ENCODE data around the gene CHRNA10.
"Not testable (repeated sequence)": the region's sequence is repeated elsewhere in the genome, so short reads cannot be mapped to it uniquely, and the experiment has no call there.

Gene CHRNA10

DNA sequence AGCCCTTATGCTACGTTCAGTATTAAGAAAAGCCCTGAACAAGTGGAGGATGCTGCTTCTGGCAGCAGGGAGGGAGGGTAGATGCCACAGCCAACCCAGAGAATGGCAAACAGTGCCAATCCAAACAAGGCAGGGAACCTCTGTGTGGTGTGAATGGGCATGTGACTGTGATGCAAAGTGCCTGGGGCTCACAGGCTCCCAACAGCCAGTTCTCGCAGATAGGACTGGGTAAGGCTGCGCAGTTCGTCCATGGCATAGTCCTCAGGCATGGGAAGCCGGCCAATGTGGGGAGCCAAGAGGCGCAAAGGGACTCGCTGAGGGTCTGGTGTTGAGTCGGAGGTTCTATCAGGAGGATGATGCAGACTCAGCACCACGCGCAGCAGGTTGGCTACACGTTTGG lies 4.8 kb upstream of the CHRNA10 start:
- H3K36me3 Mint-ChIP-seq (ENCODE audit: low read depth) = peaks cover 66% of the 10 kb centered on the region
- H3K9me3 Mint-ChIP-seq = no peaks in the 10 kb centered on the region
- ATAC-seq (no peak), DNase-seq (no peak)
- no peak overlapping the region for H3K27ac Mint-ChIP-seq
- no peaks in the 10 kb centered on the region for H3K27me3 Mint-ChIP-seq
- no peak overlapping the region for H3K4me3 Mint-ChIP-seq
- no peaks in the 10 kb centered on the region for H3K4me1 Mint-ChIP-seq

DNA sequence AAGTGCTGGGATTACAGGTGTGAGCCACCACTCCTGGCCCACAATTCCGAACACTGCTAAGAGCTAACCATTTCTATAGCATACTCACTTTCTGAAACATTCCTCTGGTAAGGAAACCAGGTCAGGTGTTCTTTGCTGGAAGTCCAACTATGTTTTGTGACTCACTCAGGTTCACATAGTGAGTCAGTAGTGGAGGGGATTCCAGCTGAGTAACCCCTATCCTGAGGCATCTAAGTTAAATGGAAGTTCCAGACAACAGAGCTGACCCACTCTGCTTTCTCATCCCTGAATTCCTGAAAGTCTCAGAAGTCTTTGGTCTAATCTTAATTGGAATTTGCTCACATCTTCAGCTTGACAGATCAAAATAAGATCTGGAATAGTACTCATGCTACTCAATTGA lies 3.0 kb upstream of the CHRNA10 start:
- Mint-ChIP-seq H3K9me3 (no peaks in the 10 kb centered on the region), H3K4me3 (no peak overlapping the region), H3K27ac (peak overlapping the region; percentile 9), H3K4me1 (no peaks in the 10 kb centered on the region), H3K36me3 (ENCODE audit: low read depth) (peaks cover 58% of the 10 kb centered on the region), H3K27me3 (no peaks in the 10 kb centered on the region)
- ATAC-seq (no peak), DNase-seq (no peak)

DNA sequence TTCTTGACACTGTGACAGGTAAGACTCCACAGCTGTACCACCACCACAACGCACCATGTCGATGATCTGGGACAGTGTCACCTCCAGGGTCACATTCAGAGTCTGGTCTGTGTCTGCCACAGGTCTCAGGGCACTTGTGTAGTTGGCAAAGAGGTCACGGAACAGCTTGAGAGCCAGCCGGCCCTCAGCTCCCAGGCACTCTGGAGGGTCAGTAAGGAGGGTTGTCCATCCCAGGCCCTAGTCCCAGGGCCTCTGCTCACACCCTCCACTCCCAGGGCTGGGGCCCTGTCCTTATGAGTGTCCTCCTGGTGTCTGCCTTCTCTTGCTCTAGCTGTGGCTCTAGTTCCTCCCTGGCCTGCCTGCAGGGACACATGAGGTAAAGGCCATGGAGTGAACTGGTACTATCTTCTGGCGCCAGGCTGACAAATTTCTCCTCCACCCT lies 1.4 kb downstream of the CHRNA10 start:
- Mint-ChIP-seq H3K36me3 (ENCODE audit: low read depth) (peaks cover 40% of the 10 kb centered on the region), H3K27me3 (no peaks in the 10 kb centered on the region), H3K9me3 (no peaks in the 10 kb centered on the region), H3K4me1 (no peaks in the 10 kb centered on the region), H3K27ac (no peak overlapping the region), H3K4me3 (no peak overlapping the region)
- no peak for DNase-seq
- no peak for ATAC-seq

DNA sequence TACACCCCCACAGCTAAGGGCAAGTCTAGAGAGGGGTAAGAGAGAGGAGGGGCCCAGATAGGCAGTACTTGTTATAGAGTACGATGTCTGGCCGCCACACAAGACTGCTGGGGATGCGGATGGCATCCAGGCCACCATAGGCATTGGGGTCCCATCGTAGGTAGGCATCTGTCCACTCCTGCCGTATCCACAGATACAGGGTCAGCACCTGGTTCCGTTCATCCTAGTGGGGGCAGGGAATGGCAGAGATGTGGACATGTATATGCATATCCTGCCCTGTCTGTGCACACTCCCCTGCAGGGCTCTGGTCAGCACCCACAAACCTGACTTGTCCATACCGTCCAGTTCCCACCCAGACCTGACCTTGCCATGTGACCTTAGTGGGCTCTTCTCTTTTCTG lies 2.1 kb downstream of the CHRNA10 start:
- peaks cover 37% of the 10 kb centered on the region for H3K36me3 Mint-ChIP-seq (ENCODE audit: low read depth)
- no peaks in the 10 kb centered on the region for H3K9me3 Mint-ChIP-seq
- no peak for DNase-seq
- no peak overlapping the region for H3K4me3 Mint-ChIP-seq
- no peaks in the 10 kb centered on the region for H3K27me3 Mint-ChIP-seq
- H3K4me1 Mint-ChIP-seq = no peaks in the 10 kb centered on the region
- no peak overlapping the region for H3K27ac Mint-ChIP-seq
- ATAC-seq = no peak

DNA sequence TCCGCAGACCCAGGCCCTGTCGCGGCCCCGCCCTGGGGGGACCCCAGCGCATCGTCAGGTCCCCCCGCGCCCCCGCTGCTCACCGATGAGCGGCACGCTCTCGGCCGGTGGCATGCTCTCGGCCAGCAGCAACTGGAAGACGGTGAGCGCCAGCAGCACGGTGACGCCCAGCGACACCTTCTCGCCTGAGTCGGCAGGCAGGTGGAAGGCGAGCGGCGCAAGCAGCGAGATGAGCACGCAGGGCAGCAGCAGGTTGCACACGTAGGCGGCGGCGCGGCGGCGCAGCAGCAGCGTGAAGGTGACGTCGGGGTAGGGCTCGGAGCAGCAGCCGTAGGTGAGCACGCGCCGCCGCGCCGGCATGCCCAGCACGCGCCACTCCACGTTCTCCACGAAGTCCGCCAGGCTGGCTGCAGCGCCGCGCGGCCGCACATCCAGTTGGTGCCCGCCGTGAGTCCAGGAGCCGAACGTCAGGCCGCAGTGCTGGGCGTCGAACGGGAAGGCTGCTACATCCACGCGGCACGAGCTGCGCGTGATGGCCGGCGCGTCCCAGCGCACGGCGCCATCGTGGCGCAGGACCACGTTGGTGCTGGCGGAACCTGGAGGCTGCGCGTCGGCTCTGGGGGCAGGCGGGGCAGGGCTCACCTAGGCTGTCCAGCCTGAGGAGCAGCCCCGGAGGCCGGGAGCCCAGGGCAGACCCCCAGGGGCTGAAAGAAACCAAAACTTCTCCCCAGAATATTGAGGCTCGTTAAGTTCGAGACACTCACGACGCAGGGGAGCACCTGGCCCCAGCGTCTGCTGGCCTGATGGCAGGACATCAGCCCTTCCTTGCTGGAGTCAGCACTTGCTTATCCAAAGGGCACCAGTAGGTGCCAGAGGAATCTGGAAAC lies 3.8 kb downstream of the CHRNA10 start:
- no peaks in the 10 kb centered on the region for H3K4me1 Mint-ChIP-seq

DNA sequence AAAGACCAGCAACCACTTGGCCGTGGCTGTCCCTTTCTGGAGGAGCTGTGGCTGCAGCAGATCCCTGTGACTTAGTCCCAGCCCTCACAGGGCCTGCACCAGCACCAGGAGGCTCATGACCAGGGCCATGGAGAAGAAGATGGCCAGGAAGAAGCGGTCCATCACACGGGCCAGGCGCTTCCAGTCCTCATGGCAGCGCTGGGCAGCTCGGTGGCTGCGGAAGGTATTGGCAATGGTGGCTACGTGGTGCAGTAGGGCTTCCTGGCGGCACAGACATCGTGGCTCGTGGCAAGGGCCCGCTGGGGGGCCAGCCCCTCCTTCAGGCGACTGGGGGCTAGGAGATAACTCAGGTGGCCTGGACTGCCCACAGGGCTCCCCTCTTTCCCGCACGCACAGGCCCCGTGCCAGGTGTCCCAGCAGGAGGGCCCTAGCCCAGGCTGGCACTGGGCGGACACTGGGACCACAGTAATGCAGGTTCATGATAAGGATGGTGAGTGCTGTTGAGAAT lies 5.1 kb downstream of the CHRNA10 start:
- DNase-seq = no peak
- Mint-ChIP-seq H3K9me3 (no peaks in the 10 kb centered on the region), H3K27me3 (no peaks in the 10 kb centered on the region), H3K36me3 (ENCODE audit: low read depth) (peaks cover 22% of the 10 kb centered on the region), H3K4me1 (no peaks in the 10 kb centered on the region), H3K27ac (no peak overlapping the region), H3K4me3 (no peak overlapping the region)
- ATAC-seq = no peak

More for the DNA sequence above, 3.8 kb downstream of the CHRNA10 start:
- H3K4me3 Mint-ChIP-seq = no peak overlapping the region
- DNase-seq = no peak
- no peaks in the 10 kb centered on the region for H3K27me3 Mint-ChIP-seq
- peaks cover 27% of the 10 kb centered on the region for H3K36me3 Mint-ChIP-seq (ENCODE audit: low read depth)
- no peak overlapping the region for H3K27ac Mint-ChIP-seq
- no peaks in the 10 kb centered on the region for H3K9me3 Mint-ChIP-seq
- no peak for ATAC-seq

DNA sequence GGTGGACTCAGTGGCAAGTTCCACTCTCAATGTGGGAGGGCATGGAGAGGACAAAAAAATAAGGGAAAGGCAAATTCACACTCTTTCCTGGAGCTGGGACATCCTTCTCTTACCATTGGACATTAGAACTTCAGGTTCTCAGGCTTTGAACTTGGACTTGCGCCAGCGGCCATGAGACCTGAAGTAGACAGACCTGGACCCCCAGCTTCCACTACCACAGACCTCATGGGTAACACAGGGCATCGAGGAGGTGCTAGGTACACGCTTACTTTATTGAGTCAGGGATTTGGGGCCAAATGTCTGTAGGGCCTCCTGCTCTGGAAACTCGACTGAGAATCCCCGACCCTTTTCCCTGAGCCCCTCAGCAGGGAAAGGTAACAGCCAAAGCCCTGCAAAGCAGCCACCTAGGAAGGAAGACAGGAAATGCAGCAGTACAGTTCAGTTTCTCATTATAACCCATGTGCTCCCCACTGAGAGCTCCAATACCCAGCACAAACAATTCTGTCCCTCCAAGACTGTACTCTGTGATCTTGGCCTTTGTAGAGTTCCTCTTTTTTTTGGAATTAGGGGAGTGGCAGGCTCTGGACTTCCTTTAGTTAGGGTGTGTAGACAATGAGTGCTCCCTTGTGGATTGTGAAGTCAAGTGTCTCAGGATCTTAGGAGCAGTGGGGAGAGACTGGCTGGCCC lies 5.7 kb downstream of the CHRNA10 start:
- H3K27me3 Mint-ChIP-seq = no peaks in the 10 kb centered on the region
- no peak overlapping the region for H3K27ac Mint-ChIP-seq
- H3K9me3 Mint-ChIP-seq = no peaks in the 10 kb centered on the region
- no peak overlapping the region for H3K4me3 Mint-ChIP-seq
- ATAC-seq (no peak), DNase-seq (no peak)
- H3K36me3 Mint-ChIP-seq (ENCODE audit: low read depth) = peaks cover 22% of the 10 kb centered on the region
- H3K4me1 Mint-ChIP-seq = no peaks in the 10 kb centered on the region

DNA sequence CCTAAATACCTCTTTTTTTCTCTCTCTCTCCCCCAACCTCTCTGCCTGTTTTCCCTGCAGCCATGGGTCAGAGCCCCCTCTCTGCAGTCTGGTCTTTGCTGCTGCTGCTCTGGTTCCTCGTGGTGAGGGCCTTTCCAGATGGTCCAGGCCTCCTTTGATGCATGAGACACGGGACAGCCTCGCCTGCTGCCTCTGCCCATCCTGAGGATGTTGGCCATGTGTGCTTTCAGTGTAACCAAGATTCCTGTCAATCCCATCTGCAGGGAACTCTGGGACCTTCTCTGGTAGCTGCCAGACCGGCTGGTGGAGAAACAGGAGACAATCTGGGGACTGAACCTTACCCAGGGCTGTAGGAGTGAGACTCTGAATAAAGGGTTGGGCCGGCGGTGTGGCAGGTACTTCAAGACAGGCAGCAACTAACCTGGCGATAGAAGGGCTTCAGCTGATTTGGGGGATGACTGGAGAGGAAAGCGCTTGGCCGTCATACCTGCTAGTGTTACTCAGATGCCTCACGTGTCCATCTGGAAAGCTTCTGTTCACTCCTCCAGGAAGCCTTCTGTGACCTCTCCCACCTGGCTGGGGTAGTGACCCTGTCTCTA lies 7.1 kb downstream of the CHRNA10 start:
- peaks cover 15% of the 10 kb centered on the region for H3K36me3 Mint-ChIP-seq (ENCODE audit: low read depth)

DNA sequence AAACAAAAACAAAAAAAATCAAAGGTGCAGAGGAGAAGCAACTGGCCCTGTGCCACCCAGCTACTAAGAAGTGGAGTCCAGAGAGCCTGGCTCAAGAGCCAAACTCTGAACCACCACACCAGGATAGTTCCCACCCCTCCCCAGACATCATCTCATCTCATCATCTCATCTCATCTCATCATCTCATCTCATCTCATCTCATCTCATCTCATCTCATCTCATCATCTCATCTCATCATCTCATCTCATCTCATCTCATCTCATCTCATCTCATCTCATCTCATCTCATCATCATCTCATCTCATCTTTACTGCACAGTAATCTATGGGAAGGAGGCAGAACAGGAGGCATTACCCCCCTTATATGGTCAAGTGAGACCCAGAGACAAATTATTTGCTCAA lies 8.3 kb downstream of the CHRNA10 start:
- peaks cover 6% of the 10 kb centered on the region for H3K36me3 Mint-ChIP-seq (ENCODE audit: low read depth)
- H3K27ac Mint-ChIP-seq = no peak overlapping the region
- ATAC-seq (no peak), DNase-seq (no peak)
- no peaks in the 10 kb centered on the region for H3K4me1 Mint-ChIP-seq
- H3K27me3 Mint-ChIP-seq = no peaks in the 10 kb centered on the region
- H3K9me3 Mint-ChIP-seq = no peaks in the 10 kb centered on the region
- H3K4me3 Mint-ChIP-seq = no peak overlapping the region

More for the DNA sequence above, 7.1 kb downstream of the CHRNA10 start:
- no peaks in the 10 kb centered on the region for H3K9me3 Mint-ChIP-seq
- no peak overlapping the region for H3K4me3 Mint-ChIP-seq
- H3K27me3 Mint-ChIP-seq = no peaks in the 10 kb centered on the region
- H3K27ac Mint-ChIP-seq = peak overlapping the region; percentile 49
- DNase-seq (no peak), ATAC-seq (no peak)
- H3K4me1 Mint-ChIP-seq = no peaks in the 10 kb centered on the region

DNA sequence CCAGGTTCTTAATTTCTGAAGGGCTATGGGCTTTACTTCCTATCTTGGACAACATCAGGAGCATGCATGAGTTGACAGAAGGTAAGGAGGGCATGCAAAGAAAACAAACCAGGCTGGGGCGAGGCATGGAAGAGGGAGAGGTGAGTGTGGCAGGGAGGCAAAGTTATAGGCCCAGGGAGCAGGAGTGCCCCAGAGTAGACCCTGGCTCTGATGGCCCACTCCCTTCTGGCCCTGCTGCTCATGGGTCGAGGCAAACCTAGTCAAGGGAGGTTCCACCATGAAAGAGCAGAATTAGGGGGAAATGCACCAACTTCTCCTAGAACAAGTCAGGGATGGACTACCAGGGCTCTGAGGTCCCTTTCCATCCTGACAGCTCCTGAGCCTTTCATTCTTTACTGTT lies 10.2 kb downstream of the CHRNA10 start:
- Mint-ChIP-seq H3K27me3 (no peaks in the 10 kb centered on the region), H3K4me1 (no peaks in the 10 kb centered on the region), H3K4me3 (no peak overlapping the region), H3K27ac (no peak overlapping the region), H3K9me3 (no peaks in the 10 kb centered on the region), H3K36me3 (ENCODE audit: low read depth) (peaks cover 6% of the 10 kb centered on the region)
- ATAC-seq = no peak
- no peak for DNase-seq

DNA sequence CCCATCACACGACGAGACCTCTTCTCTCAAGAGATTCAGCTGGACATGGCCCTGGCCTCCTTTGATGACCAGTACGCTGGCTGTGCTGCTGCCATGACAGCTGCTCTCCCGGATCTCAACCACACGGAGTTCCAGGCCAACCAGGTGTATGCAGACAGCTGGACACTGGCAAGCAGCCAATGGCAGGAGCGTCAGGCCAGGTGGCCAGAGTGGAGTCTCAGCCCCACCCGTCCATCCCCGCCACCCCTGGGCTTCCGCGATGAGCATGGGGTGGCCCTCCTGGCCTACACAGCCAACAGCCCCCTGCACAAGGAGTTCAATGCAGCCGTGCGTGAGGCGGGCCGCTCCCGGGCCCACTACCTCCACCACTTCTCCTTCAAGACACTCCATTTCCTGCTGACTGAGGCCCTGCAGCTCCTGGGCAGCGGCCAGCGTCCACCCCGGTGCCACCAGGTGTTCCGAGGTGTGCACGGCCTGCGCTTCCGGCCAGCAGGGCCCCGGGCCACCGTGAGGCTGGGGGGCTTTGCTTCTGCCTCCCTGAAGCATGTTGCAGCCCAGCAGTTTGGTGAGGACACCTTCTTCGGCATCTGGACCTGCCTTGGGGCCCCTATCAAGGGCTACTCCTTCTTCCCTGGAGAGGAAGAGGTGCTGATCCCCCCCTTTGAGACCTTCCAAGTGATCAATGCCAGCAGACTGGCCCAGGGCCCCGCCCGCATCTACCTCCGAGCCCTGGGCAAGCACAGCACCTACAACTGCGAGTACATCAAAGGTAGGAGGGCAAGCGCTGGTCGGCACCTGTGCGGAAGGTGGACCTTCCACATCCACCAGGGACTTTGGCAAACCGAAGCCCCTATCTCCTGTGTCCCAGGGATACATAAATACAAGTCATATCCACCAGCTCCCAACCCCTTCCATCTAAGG lies 11.3 kb downstream of the CHRNA10 start:
- Mint-ChIP-seq H3K4me3 (no peak overlapping the region), H3K27ac (no peak overlapping the region), H3K4me1 (no peaks in the 10 kb centered on the region), H3K27me3 (peaks cover 5% of the 10 kb centered on the region), H3K36me3 (ENCODE audit: low read depth) (peaks cover 3% of the 10 kb centered on the region), H3K9me3 (no peaks in the 10 kb centered on the region)
- DNase-seq = no peak
- ATAC-seq = no peak

DNA sequence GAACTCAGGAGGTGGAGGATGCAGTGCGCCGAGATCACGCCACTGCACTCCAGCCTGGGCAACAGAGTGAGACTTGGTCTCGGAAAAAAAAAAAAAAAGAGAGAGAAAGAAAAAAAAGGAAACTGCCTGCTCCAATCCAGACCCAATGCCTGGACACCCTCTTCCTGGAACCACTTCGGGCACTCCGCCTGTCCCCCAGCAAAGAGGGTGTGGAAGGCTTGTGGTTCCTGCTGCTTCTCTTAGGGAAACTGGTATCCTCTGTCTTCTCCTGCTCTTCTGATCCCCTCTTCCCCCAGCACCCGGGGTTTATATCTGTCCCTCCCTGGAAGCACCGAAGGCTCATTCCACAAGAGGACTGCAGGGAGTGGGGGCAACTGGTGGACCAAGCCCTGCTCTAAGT lies 12.9 kb downstream of the CHRNA10 start:
- Mint-ChIP-seq H3K4me1 (no peaks in the 10 kb centered on the region), H3K27ac (no peak overlapping the region), H3K9me3 (no peaks in the 10 kb centered on the region), H3K4me3 (no peak overlapping the region), H3K36me3 (ENCODE audit: low read depth) (no peaks in the 10 kb centered on the region), H3K27me3 (peaks cover 5% of the 10 kb centered on the region)
- ATAC-seq (no peak), DNase-seq (no peak)

DNA sequence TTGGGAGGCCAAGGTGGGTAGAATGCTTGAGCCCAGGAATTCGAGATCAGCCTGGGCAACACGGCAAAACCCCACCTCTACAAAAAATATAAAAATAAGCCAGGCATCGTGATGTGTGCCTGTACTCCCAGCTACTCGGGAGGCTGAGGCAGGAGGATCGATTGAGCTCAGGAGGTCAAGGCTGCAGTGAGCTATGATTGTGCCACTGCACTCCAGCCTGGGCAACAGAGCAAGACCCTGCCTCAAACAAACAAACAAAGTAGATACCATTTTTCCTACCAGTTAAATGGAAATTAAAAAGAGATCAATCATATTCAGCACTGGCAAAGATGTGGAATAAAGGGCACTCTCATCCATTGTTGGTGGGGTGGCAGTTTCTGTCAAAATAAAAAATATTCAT lies 13.9 kb downstream of the CHRNA10 start:
- not testable (repeated sequence) for H3K27me3 Mint-ChIP-seq; H3K4me1 Mint-ChIP-seq; H3K9me3 Mint-ChIP-seq; H3K4me3 Mint-ChIP-seq; H3K36me3 Mint-ChIP-seq (ENCODE audit: low read depth); ATAC-seq; H3K27ac Mint-ChIP-seq; DNase-seq

DNA sequence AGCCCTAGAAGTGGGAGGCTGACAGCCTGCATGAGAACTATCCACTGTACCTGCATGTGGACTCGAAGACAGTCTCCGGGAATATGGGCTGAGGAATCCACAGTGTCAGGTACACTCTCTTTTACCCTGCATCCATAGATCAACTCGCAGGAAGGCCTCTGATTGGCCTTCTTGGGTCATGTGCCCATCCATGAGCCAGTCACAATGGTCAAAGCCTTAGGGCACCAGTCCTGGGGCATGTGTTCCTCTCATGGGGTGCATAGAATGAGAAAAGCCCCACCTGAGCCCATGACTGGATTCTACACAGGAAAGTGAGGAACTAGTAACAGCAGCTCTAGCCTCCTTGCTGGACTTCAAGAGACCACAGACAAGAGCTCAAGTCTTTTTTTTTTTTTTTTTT lies 15.6 kb downstream of the CHRNA10 start:
- H3K27me3 Mint-ChIP-seq = peaks cover 10% of the 10 kb centered on the region
- ATAC-seq (no peak), DNase-seq (no peak)
- H3K4me1 Mint-ChIP-seq = no peaks in the 10 kb centered on the region
- no peak overlapping the region for H3K4me3 Mint-ChIP-seq
- no peak overlapping the region for H3K27ac Mint-ChIP-seq
- H3K9me3 Mint-ChIP-seq = no peaks in the 10 kb centered on the region
- no peaks in the 10 kb centered on the region for H3K36me3 Mint-ChIP-seq (ENCODE audit: low read depth)

Measured in activated naive CD8-positive, alpha-beta T cell treated with anti-CD3 and anti-CD28 coated beads, Interleukin-2, amount 50 U/mL, for 24 hours (primary cell).